IMR-90 (cell line): ENCODE results near the gene DLGAP3. TPM values are rescaled to one million over a fixed set of nuclear protein-coding genes. Genes with fewer than 3 reads are reported as not detected.

Source experiments
- ATAC-seq: fragments of 200-7000 bp; cut with Tn5 transposase; 2 replicates; pipeline ENCODE4 v1.9.1; 2020; ENCODE audit warnings: low read depth, mild to moderate bottlenecking, moderate library complexity
- BruUV-seq: library from RNA; stranded (reverse); fragments of 400-500 nt; replicated peaks from 2 replicates; lab custom pipeline; 2021; lab: Mats Ljungman, UMichigan
- CTCF ChIA-PET: fragments of 300-600 bp; formaldehyde crosslinking; extraction: SDS; loops from one replicate; lab custom pipeline; 2021; ENCODE audit warnings: antibody characterized with exemption; lab: Yijun Ruan, JAX
- POLR2A ChIA-PET: fragments of 300-600 bp; sonication (Branson Sonifier 250); formaldehyde crosslinking; loops from one replicate; lab custom pipeline; 2022; ENCODE audit warnings: antibody characterized with exemption; ENCODE audit not compliant: unreplicated experiment; lab: Charles Lee
- DNase-seq: peaks from one replicate; pipeline ENCODE4 v3.0.0; 2013
- H2AFZ ChIP-seq: replicated peaks from 2 replicates; pipeline ENCODE3; 2013; ENCODE audit warnings: low read length, mild to moderate bottlenecking; ENCODE audit not compliant: poor library complexity
- H2AK5ac ChIP-seq: 2 replicates; pipeline ENCODE4 v1.6.1; 2013; ENCODE audit warnings: low read depth, low read length, inconsistent platforms
- H2AK9ac ChIP-seq: replicated peaks from 2 replicates; pipeline ENCODE3; 2013; ENCODE audit warnings: mild to moderate bottlenecking, low read depth, low read length, moderate library complexity; ENCODE audit not compliant: poor library complexity
- H2BK120ac ChIP-seq: 2 replicates; pipeline ENCODE4 v1.6.1; 2013; ENCODE audit warnings: low read depth, low read length, inconsistent platforms
- H2BK15ac ChIP-seq: 3 replicates; pipeline ENCODE4 v1.6.1; 2013; ENCODE audit warnings: low read depth, low read length, inconsistent platforms
- H2BK20ac ChIP-seq: 2 replicates; pipeline ENCODE4 v1.6.1; 2013; ENCODE audit warnings: low read depth, mild to moderate bottlenecking, inconsistent platforms, low read length, moderate library complexity
- H2BK5ac ChIP-seq: 2 replicates; pipeline ENCODE4 v1.6.1; 2013; ENCODE audit warnings: mild to moderate bottlenecking, low read depth, low read length, inconsistent platforms; ENCODE audit not compliant: poor library complexity, severe bottlenecking
- H3K14ac ChIP-seq: replicated peaks from 2 replicates; pipeline ENCODE4 v1.6.1; 2013; ENCODE audit warnings: low read depth, low read length, inconsistent platforms
- H3K18ac ChIP-seq: 2 replicates; pipeline ENCODE4 v1.6.1; 2013; ENCODE audit warnings: low read depth, low read length, control low read depth
- H3K23ac ChIP-seq: 2 replicates; pipeline ENCODE4 v1.6.1; 2013; ENCODE audit warnings: low read depth, low read length, inconsistent platforms
- H3K27ac ChIP-seq: 2 replicates; pipeline ENCODE4 v1.5.1; 2013; ENCODE audit warnings: mild to moderate bottlenecking, control low read depth, low read length; ENCODE audit not compliant: insufficient read depth
- H3K27me3 ChIP-seq: 2 replicates; pipeline ENCODE4 v1.6.1; 2013; ENCODE audit warnings: low read length; ENCODE audit not compliant: control insufficient read depth, insufficient read depth
- H3K36me3 ChIP-seq: 2 replicates; pipeline ENCODE4 v1.6.1; 2013; ENCODE audit warnings: low read length, mixed read lengths; ENCODE audit not compliant: control insufficient read depth, insufficient read depth
- H3K4ac ChIP-seq: 2 replicates; pipeline ENCODE4 v1.6.1; 2013; ENCODE audit warnings: low read depth, low read length, inconsistent platforms
- H3K4me1 ChIP-seq: 2 replicates; pipeline ENCODE4 v1.6.1; 2013; ENCODE audit warnings: low read length, mixed read lengths; ENCODE audit not compliant: control insufficient read depth, insufficient read depth
- H3K4me2 ChIP-seq: 2 replicates; pipeline ENCODE4 v1.6.1; 2013; ENCODE audit warnings: low read depth, mild to moderate bottlenecking, control low read depth, low read length, moderate library complexity
- H3K4me3 ChIP-seq: 2 replicates; pipeline ENCODE4 v1.5.1; 2013; ENCODE audit warnings: low read depth, mild to moderate bottlenecking, control low read depth, low read length, moderate library complexity; ENCODE audit not compliant: insufficient read depth
- H3K56ac ChIP-seq: 2 replicates; pipeline ENCODE4 v1.6.1; 2013; ENCODE audit warnings: low read length, inconsistent platforms; ENCODE audit not compliant: insufficient read depth; ENCODE audit errors: extremely low read depth
- H3K79me1 ChIP-seq, 2 experiments: 2 replicates each; pipeline ENCODE4 v1.6.1; 2013; ENCODE audit warnings: low read length in 2 of 2, inconsistent platforms in 1 of 2, low read depth in 1 of 2
- H3K9ac ChIP-seq: 2 replicates; pipeline ENCODE4 v1.6.1; 2013; ENCODE audit warnings: low read depth, low read length, control low read depth
- H3K9me1 ChIP-seq: 2 replicates; pipeline ENCODE4 v1.6.1; 2013; ENCODE audit warnings: low read length, inconsistent platforms; ENCODE audit not compliant: insufficient read depth
- H3K9me3 ChIP-seq: 2 replicates; pipeline ENCODE4 v1.6.1; 2013; ENCODE audit warnings: low read length; ENCODE audit not compliant: control insufficient read depth, insufficient read depth
- H4K20me1 ChIP-seq: 2 replicates; pipeline ENCODE4 v1.6.1; 2013; ENCODE audit warnings: low read length, inconsistent platforms; ENCODE audit not compliant: insufficient read depth
- H4K5ac ChIP-seq: 2 replicates; pipeline ENCODE4 v1.6.1; 2013; ENCODE audit warnings: mild to moderate bottlenecking, low read depth, low read length, control low read depth
- H4K8ac ChIP-seq, 2 experiments: 2 replicates each; pipeline ENCODE4 v1.6.1; 2013; ENCODE audit warnings: low read depth in 2 of 2, low read length in 2 of 2, control low read depth in 1 of 2, inconsistent platforms in 1 of 2
- H4K91ac ChIP-seq: 2 replicates; pipeline ENCODE4 v1.6.1; 2013; ENCODE audit warnings: low read depth, low read length, inconsistent platforms; ENCODE audit not compliant: insufficient read depth
- BHLHE40 ChIP-seq: fragments of 150-350 bp; IDR thresholded peaks from 2 replicates; pipeline ENCODE4 v1.6.1; 2016; ENCODE audit warnings: mild to moderate bottlenecking, low read depth, low read length
- CHD1 ChIP-seq: IDR thresholded peaks from 2 replicates; pipeline ENCODE4 v1.6.1; 2012; ENCODE audit warnings: low read depth, low read length, improper control_type of control experiment
- ELK1 ChIP-seq: fragments of 150-350 bp; IDR thresholded peaks from 2 replicates; pipeline ENCODE4 v1.6.1; 2016; ENCODE audit warnings: low read depth, mild to moderate bottlenecking, low read length, moderate library complexity, borderline replicate concordance
- FOS ChIP-seq: fragments of 150-350 bp; IDR thresholded peaks from 2 replicates; pipeline ENCODE4 v1.6.1; 2016; ENCODE audit warnings: low read depth, low read length
- MAZ ChIP-seq: IDR thresholded peaks from 2 replicates; pipeline ENCODE4 v1.6.1; 2012; ENCODE audit warnings: low read depth, mild to moderate bottlenecking, low read length, improper control_type of control experiment, moderate library complexity, borderline replicate concordance
- NFE2L2 ChIP-seq: fragments of 150-350 bp; IDR thresholded peaks from 2 replicates; pipeline ENCODE4 v1.6.1; 2016; ENCODE audit warnings: low read depth, mild to moderate bottlenecking, low read length
- RAD21 ChIP-seq: IDR thresholded peaks from 2 replicates; pipeline ENCODE4 v1.6.1; 2012; ENCODE audit warnings: low read length, improper control_type of control experiment
- RFX5 ChIP-seq: IDR thresholded peaks from 2 replicates; pipeline ENCODE4 v1.8.0; 2012; ENCODE audit warnings: low read depth, mild to moderate bottlenecking, low read length, moderate library complexity
- SMC3 ChIP-seq: fragments of 150-350 bp; IDR thresholded peaks from 2 replicates; pipeline ENCODE4 v1.6.1; 2016; ENCODE audit warnings: low read depth, mild to moderate bottlenecking, antibody characterized with exemption, low read length, moderate library complexity
- WGBS, 2 experiments: methylation state at CpG; one replicate each; pipeline versions ENCODE4 v1.1.5 to v1.1.7; 2013; ENCODE audit warnings: missing lambda C conversion rate in 2 of 2; ENCODE audit not compliant: insufficient read length in 1 of 2; ENCODE audit errors: extremely low coverage in 2 of 2; 5-methylcytosine and 5-hydroxymethylcytosine counted together
- dilution Hi-C: fragments of 300-500 bp; cut with HindIII; formaldehyde crosslinking; loops from one replicate; pipeline ENCODE4 v1.14.3; 2018; ENCODE audit warnings: low sequenced_read_pairs; ENCODE audit not compliant: unreplicated experiment
- in situ Hi-C: fragments of 300-500 bp; cut with MboI; formaldehyde crosslinking; loops from 3 replicates; pipeline ENCODE4 v1.14.3; 2019; ENCODE audit warnings: low sequenced_read_pairs, inconsistent platforms, mixed read lengths
- intact Hi-C: fragments of 100-400 bp; cut with micrococcal nuclease; formaldehyde crosslinking; loops from 2 replicates; pipeline ENCODE4 v1.10.0; 2022
- polyA plus RNA-seq, 3 experiments: library from polyadenylated mRNA; depleted of rRNA; stranded (reverse); fragments of >200 nt; gene quantifications; 2 replicates each; pipeline ENCODE4 v1.2.3, GENCODE V29; 2012; ENCODE audit warnings: low replicate concordance in 1 of 3
- total RNA-seq: library from RNA; depleted of rRNA; stranded (reverse); fragments of >200 nt; gene quantifications from 2 replicates; pipeline ENCODE4 v1.2.3, GENCODE V29; 2012
- TF ChIP-seq, protein P1 (sequence below): fragments of 150-350 bp; IDR thresholded peaks from 2 replicates; pipeline ENCODE4 v1.6.1; 2017; ENCODE audit warnings: mild to moderate bottlenecking, antibody characterized with exemption, low read length, low read depth

The DLGAP3 gene
- total and polyA plus RNA-seq, 2 of the 4 experiments (the other 2 are of a cell fraction): 0.02 TPM; not detected in 1

DNA sequence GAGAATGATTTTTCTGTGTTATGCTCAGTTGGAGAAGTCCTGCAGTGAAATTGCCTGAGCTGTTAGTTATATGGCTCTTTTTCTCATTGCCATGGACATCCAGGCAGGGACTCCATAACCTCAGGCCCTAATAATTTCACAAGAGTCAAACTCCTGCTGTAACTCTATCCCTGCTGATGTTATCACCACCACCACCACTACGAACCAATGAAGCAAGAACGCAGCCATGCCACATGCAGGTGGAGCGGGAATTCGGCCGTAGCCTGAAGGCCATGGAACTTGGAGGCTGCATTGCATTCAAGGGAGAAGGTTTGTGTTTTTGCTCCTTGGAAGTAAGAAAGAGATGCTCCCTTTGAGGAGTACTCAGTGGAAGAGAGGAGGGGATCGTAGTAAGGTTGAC, 16.8 kb upstream of the DLGAP3 start:
- H4K91ac ChIP-seq: no peak overlapping the region
- POLR2A ChIA-PET: no interaction called here
- no peak overlapping the region for H3K56ac ChIP-seq
- no peak overlapping the region for H4K5ac ChIP-seq
- no peaks in the 10 kb centered on the region for H3K27me3 ChIP-seq
- no peak overlapping the region for H3K4me2 ChIP-seq
- H3K4ac ChIP-seq: no peak overlapping the region
- H3K9me1 ChIP-seq: no peaks in the 10 kb centered on the region
- no peak overlapping the region for H2BK15ac ChIP-seq
- no peak overlapping the region for H3K4me3 ChIP-seq
- no peaks in the 10 kb centered on the region for H4K20me1 ChIP-seq
- no peak for DNase-seq
- no peaks in the 10 kb centered on the region for H3K9me3 ChIP-seq
- no peak overlapping the region for H2BK5ac ChIP-seq
- no peaks in the 10 kb centered on the region for H3K36me3 ChIP-seq
- TF ChIP-seq FOS (no peak), MAZ (no peak), SMC3 (no peak), NFE2L2 (no peak), RAD21 (no peak), ELK1 (no peak), BHLHE40 (no peak), RFX5 (no peak), CHD1 (no peak)
- TF ChIP-seq, protein P1, sequence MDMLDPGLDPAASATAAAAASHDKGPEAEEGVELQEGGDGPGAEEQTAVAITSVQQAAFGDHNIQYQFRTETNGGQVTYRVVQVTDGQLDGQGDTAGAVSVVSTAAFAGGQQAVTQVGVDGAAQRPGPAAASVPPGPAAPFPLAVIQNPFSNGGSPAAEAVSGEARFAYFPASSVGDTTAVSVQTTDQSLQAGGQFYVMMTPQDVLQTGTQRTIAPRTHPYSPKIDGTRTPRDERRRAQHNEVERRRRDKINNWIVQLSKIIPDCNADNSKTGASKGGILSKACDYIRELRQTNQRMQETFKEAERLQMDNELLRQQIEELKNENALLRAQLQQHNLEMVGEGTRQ: no peak
- dilution Hi-C loops (no loop called here), intact Hi-C loops (no loop called here), in situ Hi-C loops (no loop called here)
- H4K8ac ChIP-seq: no peak overlapping the region
- no peak overlapping the region for H3K18ac ChIP-seq
- H3K79me1 ChIP-seq: no peaks in the 10 kb centered on the region
- WGBS, 2 experiments: no CpG with 5 or more reads among the region's 6 CpGs
- H2BK20ac ChIP-seq: no peak overlapping the region
- H3K9ac ChIP-seq: no peak overlapping the region
- H3K27ac ChIP-seq: no peak overlapping the region
- CTCF ChIA-PET: no interaction called here
- no peaks in the 10 kb centered on the region for H3K4me1 ChIP-seq
- H2AK9ac ChIP-seq: no peak overlapping the region
- no peak overlapping the region for H3K14ac ChIP-seq
- no TSS peak for BruUV-seq
- no peak overlapping the region for H2AFZ ChIP-seq
- H2BK120ac ChIP-seq: no peak overlapping the region
- ATAC-seq: no peak
- no peak overlapping the region for H3K23ac ChIP-seq
- H2AK5ac ChIP-seq: no peak overlapping the region
